ENCODE results near the gene KDM8. TPM values are rescaled to one million over a fixed set of nuclear protein-coding genes. Genes with fewer than 3 reads are reported as not detected.
A peak's percentile ranks its signal among the peaks of the same experiment; 100 is the strongest.

KDM8 gene
- polyA plus RNA-seq, 3 donors = 0.40 to 3.3 (median 1.5) TPM

GRCh38 chr16:27217256-27217655 is 13.9 kb downstream of the KDM8 start:
- peaks cover 25 to 62% of the 10 kb centered on the region in 2 donors for H3K36me3 ChIP-seq (replicated peaks in 1 of 2; ENCODE audit: control insufficient read depth in 1 of 2, insufficient read depth in 2 of 2, low read length in 2 of 2)
- no peak overlapping the region for H3K9ac ChIP-seq (ENCODE audit: insufficient read depth, low read length, poor library complexity, severe bottlenecking)

GRCh38 chr16:27218756-27219155 is 15.4 kb downstream of the KDM8 start:
- H3K79me2 ChIP-seq (ENCODE audit: insufficient read depth, low read length) = no peaks in the 10 kb centered on the region
- TF ChIP-seq, protein P1, sequence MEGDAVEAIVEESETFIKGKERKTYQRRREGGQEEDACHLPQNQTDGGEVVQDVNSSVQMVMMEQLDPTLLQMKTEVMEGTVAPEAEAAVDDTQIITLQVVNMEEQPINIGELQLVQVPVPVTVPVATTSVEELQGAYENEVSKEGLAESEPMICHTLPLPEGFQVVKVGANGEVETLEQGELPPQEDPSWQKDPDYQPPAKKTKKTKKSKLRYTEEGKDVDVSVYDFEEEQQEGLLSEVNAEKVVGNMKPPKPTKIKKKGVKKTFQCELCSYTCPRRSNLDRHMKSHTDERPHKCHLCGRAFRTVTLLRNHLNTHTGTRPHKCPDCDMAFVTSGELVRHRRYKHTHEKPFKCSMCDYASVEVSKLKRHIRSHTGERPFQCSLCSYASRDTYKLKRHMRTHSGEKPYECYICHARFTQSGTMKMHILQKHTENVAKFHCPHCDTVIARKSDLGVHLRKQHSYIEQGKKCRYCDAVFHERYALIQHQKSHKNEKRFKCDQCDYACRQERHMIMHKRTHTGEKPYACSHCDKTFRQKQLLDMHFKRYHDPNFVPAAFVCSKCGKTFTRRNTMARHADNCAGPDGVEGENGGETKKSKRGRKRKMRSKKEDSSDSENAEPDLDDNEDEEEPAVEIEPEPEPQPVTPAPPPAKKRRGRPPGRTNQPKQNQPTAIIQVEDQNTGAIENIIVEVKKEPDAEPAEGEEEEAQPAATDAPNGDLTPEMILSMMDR (IDR thresholded peaks at IDR 0.05) = no peak
- intact Hi-C loops (cut with micrococcal nuclease) = no loop called here
- 100% methylated on average over 1 of the region's 9 CpGs for WGBS (ENCODE audit: insufficient coverage)
- no peaks in the 10 kb centered on the region for H4K20me1 ChIP-seq (ENCODE audit: insufficient read depth, low read length)
- H3K27ac ChIP-seq (ENCODE audit: low read depth in 1 of 2, low read length in 2 of 2) = no peak overlapping the region
- H3K9ac ChIP-seq (ENCODE audit: insufficient read depth, low read length, poor library complexity, severe bottlenecking) = no peak overlapping the region
- peaks cover 23 to 56% of the 10 kb centered on the region in 2 donors for H3K36me3 ChIP-seq (replicated peaks in 1 of 2; ENCODE audit: control insufficient read depth in 1 of 2, insufficient read depth in 2 of 2, low read length in 2 of 2)
- no peak overlapping the region for H2AFZ ChIP-seq (ENCODE audit: insufficient read depth, low read depth, low read length, poor library complexity, severe bottlenecking)
- Mint-ChIP-seq H3K4me1 (no peaks in the 10 kb centered on the region), H3K36me3 (peaks cover 47 to 77% of the 10 kb centered on the region in 2 donors), H3K27ac (peak overlapping the region in 1 of 7 donors; percentile 36), H3K27me3 (ENCODE audit: low read depth in 3 of 3) (peaks cover 0 to 2% (median 1%) of the 10 kb centered on the region in 3 donors), H3K4me3 (peak overlapping the region in 1 of 2 donors; percentile 31), H3K9me3 (no peaks in the 10 kb centered on the region)
- no peaks in the 10 kb centered on the region for H3K4me1 ChIP-seq (ENCODE audit: control insufficient read depth in 1 of 2, insufficient read depth in 2 of 2, low read length in 2 of 2)
- H3K4me2 ChIP-seq (replicated peaks; ENCODE audit: extremely low read depth, low read length, poor library complexity, severe bottlenecking) = no peak overlapping the region
- no peaks in the 10 kb centered on the region for H3K9me3 ChIP-seq (replicated peaks in 1 of 2; ENCODE audit: control insufficient read depth in 1 of 2, insufficient read depth in 1 of 2, low read length in 2 of 2)
- DNase-seq = no peak
- H3K4me3 ChIP-seq (replicated peaks in 1 of 3; ENCODE audit: low read depth in 2 of 3, low read length in 3 of 3) = no peak overlapping the region
- H3K27me3 ChIP-seq (ENCODE audit: control insufficient read depth in 2 of 2, insufficient read depth in 2 of 2, low read length in 2 of 2) = no peaks in the 10 kb centered on the region

More at GRCh38 chr16:27217256-27217655, 13.9 kb downstream of the KDM8 start:
- Mint-ChIP-seq H3K9me3 (no peaks in the 10 kb centered on the region), H3K4me1 (no peaks in the 10 kb centered on the region), H3K4me3 (no peak overlapping the region), H3K27ac (no peak overlapping the region), H3K27me3 (ENCODE audit: low read depth in 3 of 3) (peaks cover 0 to 2% (median 0%) of the 10 kb centered on the region in 3 donors), H3K36me3 (peaks cover 54 to 78% of the 10 kb centered on the region in 2 donors)
- no peak overlapping the region for H2AFZ ChIP-seq (ENCODE audit: insufficient read depth, low read depth, low read length, poor library complexity, severe bottlenecking)
- H3K4me3 ChIP-seq (replicated peaks in 1 of 3; ENCODE audit: low read depth in 2 of 3, low read length in 3 of 3) = no peak overlapping the region
- H3K27ac ChIP-seq (ENCODE audit: low read depth in 1 of 2, low read length in 2 of 2) = no peak overlapping the region
- no peak for DNase-seq
- no peaks in the 10 kb centered on the region for H4K20me1 ChIP-seq (ENCODE audit: insufficient read depth, low read length)
- intact Hi-C loops (cut with micrococcal nuclease) = no loop called here
- TF ChIP-seq, protein P1 (IDR thresholded peaks at IDR 0.05) = no peak
- 99% methylated on average over 10 of the region's 10 CpGs for WGBS (ENCODE audit: insufficient coverage)
- no peaks in the 10 kb centered on the region for H3K79me2 ChIP-seq (ENCODE audit: insufficient read depth, low read length)
- no peak overlapping the region for H3K4me2 ChIP-seq (replicated peaks; ENCODE audit: extremely low read depth, low read length, poor library complexity, severe bottlenecking)
- H3K27me3 ChIP-seq (ENCODE audit: control insufficient read depth in 2 of 2, insufficient read depth in 2 of 2, low read length in 2 of 2) = no peaks in the 10 kb centered on the region
- H3K9me3 ChIP-seq (replicated peaks in 1 of 2; ENCODE audit: control insufficient read depth in 1 of 2, insufficient read depth in 1 of 2, low read length in 2 of 2) = no peaks in the 10 kb centered on the region
- no peaks in the 10 kb centered on the region for H3K4me1 ChIP-seq (ENCODE audit: control insufficient read depth in 1 of 2, insufficient read depth in 2 of 2, low read length in 2 of 2)
